Measurements from ENCODE around the gene BSG. TPM values are rescaled to one million over a fixed set of nuclear protein-coding genes. Genes with fewer than 3 reads are reported as not detected.

BSG gene
- total RNA-seq, 4 donors from 2014 or later: 305 to 380 (median 364) TPM

DNA sequence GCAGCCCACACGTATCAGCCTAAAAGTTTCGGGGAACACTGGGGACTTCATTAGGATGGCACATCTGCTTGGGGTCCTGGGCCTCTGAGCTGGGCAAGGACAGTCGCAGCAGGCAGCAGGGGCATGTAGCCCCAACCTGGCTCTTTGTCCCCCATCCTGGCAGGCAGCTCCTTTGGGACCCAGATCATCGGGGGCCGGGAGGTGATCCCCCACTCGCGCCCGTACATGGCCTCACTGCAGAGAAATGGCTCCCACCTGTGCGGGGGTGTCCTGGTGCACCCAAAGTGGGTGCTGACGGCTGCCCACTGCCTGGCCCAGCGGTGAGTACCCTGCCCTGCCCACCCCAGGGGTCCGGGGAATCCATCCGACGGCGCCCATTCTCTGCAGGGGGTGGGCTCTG lies 25.3 kb upstream of the BSG start:
- Histone ChIP-seq H3K27me3 (peaks cover 0 to 5% (median 0%) of the 10 kb centered on the region in 3 donors), H3K9me3 (no peaks in the 10 kb centered on the region), H3K27ac (no peak overlapping the region), H3K4me3 (no peak overlapping the region), H3K4me1 (no peaks in the 10 kb centered on the region), H3K36me3 (peaks cover 0 to 10% of the 10 kb centered on the region in 2 donors)
- in situ Hi-C loops (cut with MboI; ENCODE audit: low sequenced_read_pairs in 4 of 4): no loop called here
- ATAC-seq (no peak), DNase-seq (no peak)
- TF ChIP-seq, protein P1, sequence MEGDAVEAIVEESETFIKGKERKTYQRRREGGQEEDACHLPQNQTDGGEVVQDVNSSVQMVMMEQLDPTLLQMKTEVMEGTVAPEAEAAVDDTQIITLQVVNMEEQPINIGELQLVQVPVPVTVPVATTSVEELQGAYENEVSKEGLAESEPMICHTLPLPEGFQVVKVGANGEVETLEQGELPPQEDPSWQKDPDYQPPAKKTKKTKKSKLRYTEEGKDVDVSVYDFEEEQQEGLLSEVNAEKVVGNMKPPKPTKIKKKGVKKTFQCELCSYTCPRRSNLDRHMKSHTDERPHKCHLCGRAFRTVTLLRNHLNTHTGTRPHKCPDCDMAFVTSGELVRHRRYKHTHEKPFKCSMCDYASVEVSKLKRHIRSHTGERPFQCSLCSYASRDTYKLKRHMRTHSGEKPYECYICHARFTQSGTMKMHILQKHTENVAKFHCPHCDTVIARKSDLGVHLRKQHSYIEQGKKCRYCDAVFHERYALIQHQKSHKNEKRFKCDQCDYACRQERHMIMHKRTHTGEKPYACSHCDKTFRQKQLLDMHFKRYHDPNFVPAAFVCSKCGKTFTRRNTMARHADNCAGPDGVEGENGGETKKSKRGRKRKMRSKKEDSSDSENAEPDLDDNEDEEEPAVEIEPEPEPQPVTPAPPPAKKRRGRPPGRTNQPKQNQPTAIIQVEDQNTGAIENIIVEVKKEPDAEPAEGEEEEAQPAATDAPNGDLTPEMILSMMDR (IDR thresholded peaks at IDR 0.05 in 4 of 5, conservative IDR thresholded peaks at IDR 0.05 in 1 of 5): no peak
- TF ChIP-seq POLR2A (IDR thresholded peaks at IDR 0.05): no peak
- intact Hi-C loops (cut with DNase I; ENCODE audit: low total_unique reads): no loop called here

DNA sequence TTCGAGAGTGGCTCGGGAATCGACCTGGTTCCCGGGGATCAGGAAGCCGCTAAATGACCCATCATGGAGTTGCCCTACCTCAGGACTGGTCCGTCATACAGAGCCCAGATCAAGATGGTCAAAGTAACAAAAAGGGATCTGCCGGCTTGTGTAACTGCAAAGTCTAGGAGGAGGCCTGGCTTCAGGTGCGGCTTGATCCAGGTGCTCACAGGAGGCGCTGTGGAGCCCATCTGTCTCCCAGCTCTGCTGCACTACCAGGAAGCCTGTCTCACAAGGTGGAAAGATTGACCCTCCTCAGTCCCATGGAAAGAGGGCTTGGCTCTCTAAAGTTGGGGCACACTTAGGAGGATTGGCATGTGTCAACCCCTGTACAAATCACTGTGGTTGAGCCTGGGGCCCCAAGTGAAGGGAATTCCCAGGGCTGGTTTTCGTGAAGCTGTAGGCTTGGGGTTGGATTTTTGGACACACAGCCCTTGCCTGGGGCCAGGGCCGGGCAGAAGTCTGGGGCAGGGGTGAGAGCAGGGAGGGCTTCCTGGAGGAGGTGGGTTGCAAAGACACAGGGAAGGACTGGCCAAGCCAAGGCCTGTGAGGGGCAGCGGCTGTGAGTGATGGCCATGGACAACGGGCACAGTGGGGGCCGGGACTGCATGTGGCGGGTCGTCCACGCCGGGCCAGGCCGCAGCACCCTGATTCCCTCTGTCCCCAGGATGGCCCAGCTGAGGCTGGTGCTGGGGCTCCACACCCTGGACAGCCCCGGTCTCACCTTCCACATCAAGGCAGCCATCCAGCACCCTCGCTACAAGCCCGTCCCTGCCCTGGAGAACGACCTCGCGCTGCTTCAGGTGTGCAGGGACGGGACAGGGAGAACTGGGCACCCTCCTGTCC lies 24.3 kb upstream of the BSG start:
- TF ChIP-seq POLR2A (IDR thresholded peaks at IDR 0.05): no peak
- TF ChIP-seq, protein P1 (IDR thresholded peaks at IDR 0.05 in 4 of 5, conservative IDR thresholded peaks at IDR 0.05 in 1 of 5): no peak
- intact Hi-C loops (cut with DNase I; ENCODE audit: low total_unique reads) (no loop called here), in situ Hi-C loops (cut with MboI; ENCODE audit: low sequenced_read_pairs in 4 of 4) (no loop called here)
- H3K27ac ChIP-seq: no peak overlapping the region
- no peaks in the 10 kb centered on the region for H3K9me3 ChIP-seq
- peaks cover 0 to 5% (median 0%) of the 10 kb centered on the region in 3 donors for H3K27me3 ChIP-seq
- no peak for DNase-seq
- peaks cover 0 to under 1% of the 10 kb centered on the region in 2 donors for H3K36me3 ChIP-seq
- no peak for ATAC-seq
- H3K4me1 ChIP-seq: no peaks in the 10 kb centered on the region
- no peak overlapping the region for H3K4me3 ChIP-seq

- Histone ChIP-seq H3K4me3 (no peak overlapping the region), H3K27me3 (peaks cover 0 to 5% (median 0%) of the 10 kb centered on the region in 3 donors), H3K27ac (no peak overlapping the region), H3K9me3 (no peaks in the 10 kb centered on the region), H3K4me1 (no peaks in the 10 kb centered on the region), H3K36me3 (no peaks in the 10 kb centered on the region)
- TF ChIP-seq, protein P1 (IDR thresholded peaks at IDR 0.05 in 4 of 5, conservative IDR thresholded peaks at IDR 0.05 in 1 of 5): no peak
- TF ChIP-seq POLR2A (IDR thresholded peaks at IDR 0.05): no peak
- intact Hi-C loops (cut with DNase I; ENCODE audit: low total_unique reads) (no loop called here), in situ Hi-C loops (cut with MboI; ENCODE audit: low sequenced_read_pairs in 4 of 4) (no loop called here)
- ATAC-seq: no peak
- no peak for DNase-seq
Observed at GRCh38 chr19:548886-549830, 23.2 kb upstream of the BSG start.

GRCh38 chr19:554817-555216 lies 17.6 kb upstream of the BSG start:
- no peak overlapping the region for H3K4me3 ChIP-seq
- TF ChIP-seq POLR2A (IDR thresholded peaks at IDR 0.05): no peak
- TF ChIP-seq, protein P1 (IDR thresholded peaks at IDR 0.05 in 4 of 5, conservative IDR thresholded peaks at IDR 0.05 in 1 of 5): no peak
- DNase-seq (peak in 1 of 2 donors; percentile 6), ATAC-seq (peak in 1 of 2 donors; percentile 22)
- H3K27me3 ChIP-seq: peaks cover 0 to 4% (median 3%) of the 10 kb centered on the region in 3 donors
- in situ Hi-C loops (cut with MboI; ENCODE audit: low sequenced_read_pairs in 4 of 4) (no loop called here), intact Hi-C loops (cut with DNase I; ENCODE audit: low total_unique reads) (no loop called here)
- peaks cover 0 to 6% of the 10 kb centered on the region in 2 donors for H3K4me1 ChIP-seq
- no peaks in the 10 kb centered on the region for H3K36me3 ChIP-seq
- no peaks in the 10 kb centered on the region for H3K9me3 ChIP-seq
- no peak overlapping the region for H3K27ac ChIP-seq
